Measurements from ENCODE around the gene MYO7B.

- TF ChIP-seq CTCF (IDR thresholded peaks at IDR 0.05) (no peak), POLR2A (IDR thresholded peaks at IDR 0.05) (no peak), EP300 (IDR thresholded peaks at IDR 0.05) (no peak)
Observed at GRCh38 chr2:127545189-127545588, 9.7 kb downstream of the MYO7B start.

Data from tibial nerve (tissue), 4 donors.